ENCODE results near the gene BCL6B.

DNA sequence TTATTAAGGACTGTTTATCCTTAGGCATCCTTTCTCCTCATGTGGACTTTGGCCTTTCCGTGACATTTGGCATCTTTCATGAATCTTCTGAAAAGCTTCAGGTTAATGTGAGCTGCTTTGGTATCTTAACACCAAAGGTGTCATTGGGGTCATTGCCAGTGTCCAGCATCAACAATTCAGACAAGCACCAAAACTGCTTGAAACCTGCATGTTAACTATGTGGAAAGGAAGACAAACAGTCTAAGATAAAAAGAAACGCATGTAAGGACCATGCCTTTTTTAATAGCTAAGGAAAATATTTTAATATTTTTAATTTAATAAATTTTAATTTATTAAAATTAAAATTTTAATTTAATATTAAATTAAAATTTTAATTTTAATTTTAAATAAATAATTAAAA is 19.1 kb upstream of the BCL6B start:
- TF ChIP-seq POLR2AphosphoS5 (IDR thresholded peaks at IDR 0.05) (no peak), POLR2A (IDR thresholded peaks at IDR 0.05) (no peak), EP300 (IDR thresholded peaks at IDR 0.05) (no peak)
- TF ChIP-seq, protein P1, sequence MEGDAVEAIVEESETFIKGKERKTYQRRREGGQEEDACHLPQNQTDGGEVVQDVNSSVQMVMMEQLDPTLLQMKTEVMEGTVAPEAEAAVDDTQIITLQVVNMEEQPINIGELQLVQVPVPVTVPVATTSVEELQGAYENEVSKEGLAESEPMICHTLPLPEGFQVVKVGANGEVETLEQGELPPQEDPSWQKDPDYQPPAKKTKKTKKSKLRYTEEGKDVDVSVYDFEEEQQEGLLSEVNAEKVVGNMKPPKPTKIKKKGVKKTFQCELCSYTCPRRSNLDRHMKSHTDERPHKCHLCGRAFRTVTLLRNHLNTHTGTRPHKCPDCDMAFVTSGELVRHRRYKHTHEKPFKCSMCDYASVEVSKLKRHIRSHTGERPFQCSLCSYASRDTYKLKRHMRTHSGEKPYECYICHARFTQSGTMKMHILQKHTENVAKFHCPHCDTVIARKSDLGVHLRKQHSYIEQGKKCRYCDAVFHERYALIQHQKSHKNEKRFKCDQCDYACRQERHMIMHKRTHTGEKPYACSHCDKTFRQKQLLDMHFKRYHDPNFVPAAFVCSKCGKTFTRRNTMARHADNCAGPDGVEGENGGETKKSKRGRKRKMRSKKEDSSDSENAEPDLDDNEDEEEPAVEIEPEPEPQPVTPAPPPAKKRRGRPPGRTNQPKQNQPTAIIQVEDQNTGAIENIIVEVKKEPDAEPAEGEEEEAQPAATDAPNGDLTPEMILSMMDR (IDR thresholded peaks at IDR 0.05) = no peak

Measured in gastroesophageal sphincter (tissue), 3 donors.